ENCODE data around the gene KLK14. TPM values are rescaled to one million over a fixed set of nuclear protein-coding genes. Genes with fewer than 3 reads are reported as not detected.

KLK14 gene
- total and polyA plus RNA-seq, 10 of the 15 experiments (the other 5 are each of a cell fraction or from before 2014, with no cell fraction given), result not detected

- no peaks in the 10 kb centered on the region for H3K4me1 ChIP-seq (ENCODE audit: control insufficient read depth, insufficient read depth, low read length)
- WGBS (ENCODE audit: insufficient coverage, insufficient replicate concordance, low lambda C conversion rate, missing lambda C conversion rate), result 37% methylated on average over 6 of the region's 7 CpGs
These were observed 1.8 kb upstream of the KLK14 start for GRCh38 chr19:51084505-51084904.

More at GRCh38 chr19:51084505-51084904, 1.8 kb upstream of the KLK14 start:
- H3K36me3 ChIP-seq (ENCODE audit: control insufficient read depth in 2 of 2, insufficient read depth in 2 of 2, low read length in 1 of 2), result no peaks in the 10 kb centered on the region
- intact Hi-C loops (cut with micrococcal nuclease; ENCODE audit: unreplicated experiment), result no loop called here
- in situ Hi-C loops (cut with MboI), result no loop called here
- FAIRE-seq (no peak), ATAC-seq (no peak), DNase-seq (ENCODE audit: low read depth, low spot score) (no peak)
- ChIA-PET SMC1A (ENCODE audit: uncharacterized antibody, unreplicated experiment) (interaction anchor here (0.6 to 0.7 kb wide), 2 partner anchors 19 to 293 kb away, joined by 3 read pairs; no protein-coding TSS in a partner anchor), CTCF (no interaction called here), RAD21 (ENCODE audit: unreplicated experiment) (no interaction called here), POLR2A (no interaction called here)
- H3K4me2 ChIP-seq (ENCODE audit: control insufficient read depth, insufficient read depth), result no peak overlapping the region
- H3K9ac ChIP-seq (ENCODE audit: control insufficient read depth, insufficient read depth, low read length), result no peak overlapping the region
- TF ChIP-seq ZBTB33 (IDR thresholded peaks at IDR 0.05) (no peak), ATF7 (IDR thresholded peaks at IDR 0.05; ENCODE audit: low read depth) (no peak), TBL1XR1 (IDR thresholded peaks at IDR 0.05; ENCODE audit: low read depth, low read length) (no peak), FOXK2 (IDR thresholded peaks at IDR 0.05) (no peak), CEBPZ (IDR thresholded peaks at IDR 0.05; ENCODE audit: low read depth, low read length) (no peak), WRNIP1 (IDR thresholded peaks at IDR 0.05; ENCODE audit: borderline replicate concordance, low read depth, low read length) (no peak), PKNOX1 (IDR thresholded peaks at IDR 0.05) (no peak)
- BruUV-seq (replicated peaks), result no TSS peak
- H3K27ac ChIP-seq (ENCODE audit: control insufficient read depth, insufficient read depth), result no peak overlapping the region
- H3K4me3 ChIP-seq, result no peak overlapping the region
- H3K79me2 ChIP-seq (ENCODE audit: control insufficient read depth, insufficient read depth, low read length), result no peaks in the 10 kb centered on the region
- no peaks in the 10 kb centered on the region for H3K9me3 ChIP-seq (replicated peaks; ENCODE audit: control insufficient read depth, insufficient read depth, low read length)
- no peaks in the 10 kb centered on the region for H4K20me1 ChIP-seq (ENCODE audit: control insufficient read depth, insufficient read depth)
- H2AFZ ChIP-seq (ENCODE audit: control insufficient read depth, low read depth, low read length), result no peak overlapping the region
- H3K27me3 ChIP-seq (replicated peaks in 1 of 2; ENCODE audit: control insufficient read depth in 2 of 2, insufficient read depth in 2 of 2, low read length in 1 of 2), result no peaks in the 10 kb centered on the region
